Eye (tissue), 1 donor: ENCODE measurements around the gene ZNF747.
A peak's percentile ranks its signal among the peaks of the same experiment; 100 is the strongest.

Experiments
- DNase-seq: peaks from one replicate; pipeline ENCODE4 v3.0.0-alpha.2; 2015

Gene ZNF747

GRCh38 chr16:30534368-30535105, at the start of gene ZNF747:
ZNF747 (minus strand) TSS chr16:30534858; CDS start chr16:30534679, 179 bp downstream.
- peak; percentile 98 for DNase-seq

GRCh38 chr16:30582611-30583340, 48.1 kb upstream of the ZNF747 start:
- DNase-seq = no peak

- no peak for DNase-seq
These were observed 46.8 kb upstream of the ZNF747 start for GRCh38 chr16:30581457-30581856.

- DNase-seq = no peak
These were observed 40.0 kb upstream of the ZNF747 start for GRCh38 chr16:30574678-30575077.

- DNase-seq = peak; percentile 99
These were observed 37.0 kb upstream of the ZNF747 start, which contains the start of gene ZNF688 for GRCh38 chr16:30571445-30572322. ZNF688 (minus strand) TSS chr16:30571714; CDS start chr16:30571629, 85 bp downstream.

- peak; percentile 80 for DNase-seq
These were observed 36.2 kb upstream of the ZNF747 start for GRCh38 chr16:30570636-30571444.

- DNase-seq = no peak
These were observed 35.3 kb upstream of the ZNF747 start for GRCh38 chr16:30569746-30570635.

GRCh38 chr16:30569281-30569680, 34.6 kb upstream of the ZNF747 start:
- DNase-seq = no peak

GRCh38 chr16:30567991-30568638, 33.5 kb upstream of the ZNF747 start:
- DNase-seq = no peak

GRCh38 chr16:30567160-30567990, 32.7 kb upstream of the ZNF747 start:
- DNase-seq = no peak

GRCh38 chr16:30566531-30566930, 31.9 kb upstream of the ZNF747 start:
- no peak for DNase-seq

- no peak for DNase-seq
These were observed 31.3 kb upstream of the ZNF747 start for GRCh38 chr16:30565984-30566383.

- no peak for DNase-seq
These were observed 30.9 kb upstream of the ZNF747 start for GRCh38 chr16:30565526-30565925.

- no peak for DNase-seq
These were observed 27.4 kb upstream of the ZNF747 start for GRCh38 chr16:30562021-30562420.

- no peak for DNase-seq
These were observed 26.6 kb upstream of the ZNF747 start for GRCh38 chr16:30561089-30561816.

- no peak for DNase-seq
These were observed 25.0 kb upstream of the ZNF747 start for GRCh38 chr16:30559690-30560089.

GRCh38 chr16:30558789-30559377, 24.2 kb upstream of the ZNF747 start:
- DNase-seq = no peak

GRCh38 chr16:30557957-30558788, 23.5 kb upstream of the ZNF747 start, which contains the start of gene ZNF764:
ZNF764 (minus strand) TSS chr16:30558374; CDS start chr16:30558182, 192 bp downstream.
- peak; percentile 99 for DNase-seq
